Psoas muscle (tissue), 8 donors: Measurements from ENCODE around the gene MYO5B. TPM values are rescaled to one million over a fixed set of nuclear protein-coding genes. Genes with fewer than 3 reads are reported as not detected.

ENCODE experiments used
- ATAC-seq, 4 donors: fragments of 200-7000 bp; cut with Tn5 transposase; one replicate each; pipeline ENCODE4 v1.9.1; 2020; ENCODE audit warnings: moderate library complexity in 3 of 4, mild to moderate bottlenecking in 2 of 4
- DNase-seq, 2 donors: peaks; one replicate each; pipeline ENCODE4 v3.0.0-alpha.2; 2020
- H3K27ac ChIP-seq: fragments of 200-600 bp; one replicate; pipeline ENCODE4 v1.8.0; 2022
- H3K27me3 ChIP-seq, 3 donors: fragments of 200-600 bp in 1 of 3; one replicate each; pipeline versions ENCODE4 v1.6.1 to v1.8.0; 2013 to 2022; ENCODE audit warnings: low read length in 2 of 3, mild to moderate bottlenecking in 2 of 3, moderate library complexity in 1 of 3; ENCODE audit not compliant: insufficient read depth in 3 of 3
- H3K36me3 ChIP-seq, 2 donors: fragments of 200-600 bp in 1 of 2; one replicate each; pipeline versions ENCODE4 v1.6.1 to v1.8.0; 2013 to 2022; ENCODE audit warnings: low read depth in 1 of 2, mild to moderate bottlenecking in 1 of 2, moderate library complexity in 1 of 2; ENCODE audit not compliant: insufficient read depth in 1 of 2
- H3K4me1 ChIP-seq: fragments of 200-600 bp; one replicate; pipeline ENCODE4 v1.8.0; 2022
- H3K4me3 ChIP-seq: fragments of 200-600 bp; one replicate; pipeline ENCODE4 v1.8.0; 2022; ENCODE audit warnings: mild to moderate bottlenecking
- H3K9me3 ChIP-seq: fragments of 200-600 bp; one replicate; pipeline ENCODE4 v1.8.0; 2022
- CTCF ChIP-seq: fragments of 200-600 bp; IDR thresholded peaks from one replicate; pipeline ENCODE4 v1.8.0; 2022; ENCODE audit warnings: antibody characterized with exemption
- WGBS, 3 donors: extraction: QIAGEN DNeasy Blood & Tissue Kit; methylation state at CpG; one replicate each; pipeline versions ENCODE4 v1.1.6 to v1.1.7; 2013; 5-methylcytosine and 5-hydroxymethylcytosine counted together
- intact Hi-C, 2 donors: fragments of 100-400 bp; cut with DNase I; formaldehyde crosslinking; loops; one replicate each; pipeline versions ENCODE4 v1.11.0 to v1.14.2; 2022
- polyA plus RNA-seq, 3 donors: library from polyadenylated mRNA; stranded (reverse); fragments of 200-250 nt; gene quantifications; one replicate each; pipeline ENCODE4 v1.2.3, GENCODE V29; 2013
- total RNA-seq, 4 donors: library from RNA; stranded (reverse); fragmentation: NEBNext Ultra II Directional in 2 of 4; extraction: Animal tissue kit (Norgen Biotek cat#: 25700) in 2 of 4; gene quantifications; one replicate each; pipeline versions ENCODE4 v1.2.1 to v1.2.4, GENCODE V29; 2021 to 2023
- donor health status: healthy with polysubstance abuse.
- donor health status: DM: no; HTN: no; CAD: no; lungs with moderate emphysema.
- donor health status: Bipolar disorder and iron deficiency.
- donor health status: healthy.
- donor health status: DM: yes; HTN: yes; CAD: no.
- donor health status: DM: no; HTN: no; CAD: no.
- donor health status: DM: no; HTN: no; CAD: no.
- donor health status: DM: yes; HTN: yes; CAD: no.

MYO5B gene
- total and polyA plus RNA-seq, 7 donors, result 0.10 to 1.2 (median 0.44) TPM

- no peaks in the 10 kb centered on the region for H3K27me3 ChIP-seq
- no peak for DNase-seq
- no peaks in the 10 kb centered on the region for H3K4me1 ChIP-seq
- intact Hi-C loops, result no loop called here
- 73 to 80% (median 77%) methylated on average over 4 of the region's 4 CpGs for WGBS, 3 donors
- no peaks in the 10 kb centered on the region for H3K9me3 ChIP-seq
- TF ChIP-seq CTCF, result no peak
- ATAC-seq, result no peak
- no peak overlapping the region for H3K4me3 ChIP-seq
- no peak overlapping the region for H3K27ac ChIP-seq
- no peaks in the 10 kb centered on the region for H3K36me3 ChIP-seq
Measured at GRCh38 chr18:49960376-49960775, 234.6 kb downstream of the MYO5B start.

GRCh38 chr18:49959176-49959575, 235.8 kb downstream of the MYO5B start:
- Histone ChIP-seq H3K36me3 (no peaks in the 10 kb centered on the region), H3K27me3 (no peaks in the 10 kb centered on the region), H3K4me1 (no peaks in the 10 kb centered on the region), H3K4me3 (no peak overlapping the region), H3K9me3 (no peaks in the 10 kb centered on the region), H3K27ac (no peak overlapping the region)
- 85 to 86% (median 86%) methylated on average over 5 of the region's 5 CpGs for WGBS, 3 donors
- intact Hi-C loops, result no loop called here
- no peak for TF ChIP-seq CTCF
- ATAC-seq (no peak), DNase-seq (no peak)

GRCh38 chr18:49955263-49955662, 239.7 kb downstream of the MYO5B start:
- no peak for ATAC-seq
- H3K27me3 ChIP-seq, result no peaks in the 10 kb centered on the region

GRCh38 chr18:49953391-49953790, 241.6 kb downstream of the MYO5B start:
- no peak overlapping the region for H3K27ac ChIP-seq
- ATAC-seq, result no peak
- intact Hi-C loops, result no loop called here
- H3K9me3 ChIP-seq, result no peaks in the 10 kb centered on the region
- no peak for DNase-seq
- no peaks in the 10 kb centered on the region for H3K27me3 ChIP-seq
- H3K36me3 ChIP-seq, result no peaks in the 10 kb centered on the region
- no peak overlapping the region for H3K4me3 ChIP-seq
- no peak for TF ChIP-seq CTCF
- no peaks in the 10 kb centered on the region for H3K4me1 ChIP-seq
- 69 to 87% (median 80%) methylated on average over 1 of the region's 1 CpG for WGBS, 3 donors

More at GRCh38 chr18:49955263-49955662, 239.7 kb downstream of the MYO5B start:
- H3K9me3 ChIP-seq, result no peaks in the 10 kb centered on the region
- TF ChIP-seq CTCF, result no peak
- intact Hi-C loops, result no loop called here
- H3K4me1 ChIP-seq, result no peaks in the 10 kb centered on the region
- 79 to 83% (median 82%) methylated on average over 5 of the region's 5 CpGs for WGBS, 3 donors
- DNase-seq, result no peak
- H3K36me3 ChIP-seq, result no peaks in the 10 kb centered on the region
- H3K4me3 ChIP-seq, result no peak overlapping the region
- H3K27ac ChIP-seq, result no peak overlapping the region

DNA sequence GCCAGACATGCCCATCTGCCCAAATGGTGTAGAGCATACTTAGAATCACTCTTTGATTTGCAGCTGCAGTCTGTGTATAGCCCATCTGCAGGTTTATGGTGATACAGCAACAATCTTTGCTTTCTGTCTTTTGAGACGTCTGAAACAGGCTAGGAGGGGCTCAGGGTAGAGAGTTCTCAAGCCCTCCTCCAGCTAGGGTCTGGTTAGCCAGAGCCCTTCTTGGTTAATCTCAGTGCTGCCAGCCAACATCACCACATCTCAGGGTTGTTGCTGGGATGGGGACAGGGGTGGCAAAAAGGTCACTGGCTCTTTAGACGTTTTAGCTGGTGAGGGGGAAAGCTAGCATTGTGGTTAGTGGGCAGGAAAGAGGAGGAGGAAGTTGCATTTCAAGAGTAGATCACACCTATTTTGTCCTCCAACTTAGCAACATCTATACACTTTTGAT, 245.0 kb downstream of the MYO5B start:
- Histone ChIP-seq H3K4me3 (no peak overlapping the region), H3K36me3 (no peaks in the 10 kb centered on the region), H3K4me1 (no peaks in the 10 kb centered on the region), H3K27me3 (peaks cover 0 to under 1% (median 0%) of the 10 kb centered on the region in 3 donors), H3K9me3 (no peaks in the 10 kb centered on the region), H3K27ac (no peak overlapping the region)
- no peak for DNase-seq
- no peak for TF ChIP-seq CTCF
- 14 to 24% (median 23%) methylated on average over 2 of the region's 2 CpGs for WGBS, 3 donors
- no peak for ATAC-seq
- intact Hi-C loops, result loop anchor here (5.0 to 10.0 kb wide), 2 partner anchors 245 to 407 kb away; partner anchors contain the start of gene MYO5B (in 1 of the 2)
